ENCODE results near the gene ZNF469.

ZNF469 gene

DNA sequence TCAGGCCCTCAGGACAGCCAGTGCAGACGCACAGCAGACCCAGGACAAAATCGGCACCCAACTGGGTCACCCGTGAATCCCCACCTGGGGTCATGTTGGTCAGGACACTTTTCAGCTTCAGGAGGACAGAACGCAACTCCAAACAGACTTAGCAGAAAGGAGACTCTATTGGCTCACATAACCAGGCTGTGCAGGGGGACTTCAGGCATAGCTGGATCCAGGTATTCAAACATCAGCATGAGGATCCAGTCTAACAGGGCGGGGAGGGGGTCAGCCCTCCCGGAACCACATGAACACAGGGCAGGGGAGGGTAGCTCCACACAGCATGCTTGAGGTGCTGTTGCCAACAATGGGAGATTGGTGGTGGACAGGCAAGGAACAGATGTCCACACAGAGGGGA lies 22.0 kb downstream of the ZNF469 start:
- Mint-ChIP-seq H3K9me3 (no peaks in the 10 kb centered on the region), H3K4me1 (peaks cover 51% of the 10 kb centered on the region), H3K27ac (peak overlapping the region in 2 of 3 experiments; percentile 41 to 71), H3K36me3 (ENCODE audit: low read depth) (no peaks in the 10 kb centered on the region), H3K4me3 (peak overlapping the region in 1 of 3 experiments; percentile 47), H3K27me3 (ENCODE audit: low read depth) (peaks cover 11% of the 10 kb centered on the region)
- TF ChIP-seq CTCF (IDR thresholded peaks at IDR 0.05; ENCODE audit: unreplicated experiment in 3 of 3), result no peak

- no peaks in the 10 kb centered on the region for H3K36me3 Mint-ChIP-seq (ENCODE audit: low read depth)
- peaks cover 51% of the 10 kb centered on the region for H3K4me1 Mint-ChIP-seq
- H3K27ac Mint-ChIP-seq, result peak overlapping the region; percentile 41 to 97 (median 72)
- H3K9me3 Mint-ChIP-seq, result no peaks in the 10 kb centered on the region
- peaks cover 11% of the 10 kb centered on the region for H3K27me3 Mint-ChIP-seq (ENCODE audit: low read depth)
- H3K4me3 Mint-ChIP-seq, result peak overlapping the region in 2 of 3 experiments; percentile 73 to 75
- no peak for TF ChIP-seq CTCF (IDR thresholded peaks at IDR 0.05; ENCODE audit: unreplicated experiment in 3 of 3)
These were observed 22.7 kb downstream of the ZNF469 start for GRCh38 chr16:88405216-88406060.

GRCh38 chr16:88406096-88407041 lies 23.6 kb downstream of the ZNF469 start:
- Mint-ChIP-seq H3K36me3 (ENCODE audit: low read depth) (no peaks in the 10 kb centered on the region), H3K9me3 (no peaks in the 10 kb centered on the region), H3K4me1 (peaks cover 51% of the 10 kb centered on the region), H3K27me3 (ENCODE audit: low read depth) (peaks cover 8% of the 10 kb centered on the region), H3K4me3 (peak overlapping the region in 2 of 3 experiments; percentile 41 to 45), H3K27ac (peak overlapping the region; percentile 72 to 97 (median 85))
- TF ChIP-seq CTCF (IDR thresholded peaks at IDR 0.05; ENCODE audit: unreplicated experiment in 3 of 3), result no peak

DNA sequence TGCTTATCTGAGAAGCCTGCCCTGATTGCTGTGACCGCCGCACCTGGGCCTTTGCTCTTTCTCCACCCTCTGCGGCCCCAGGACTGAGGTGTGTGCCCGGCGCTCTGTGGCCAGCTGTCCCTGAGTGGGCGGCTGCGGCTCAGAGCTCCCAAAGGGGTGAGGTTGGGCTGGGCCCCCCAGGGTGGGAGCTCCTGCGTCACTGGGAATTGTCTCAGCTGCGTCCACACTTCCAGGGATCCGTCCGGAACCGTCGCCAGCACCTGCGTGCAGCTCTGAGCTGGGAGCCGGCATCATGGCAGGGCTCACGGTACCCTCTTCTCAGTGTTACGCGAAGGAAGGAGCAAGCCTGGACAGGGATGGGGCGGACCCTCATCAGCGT lies 24.3 kb downstream of the ZNF469 start:
- Mint-ChIP-seq H3K36me3 (ENCODE audit: low read depth) (no peaks in the 10 kb centered on the region), H3K9me3 (no peaks in the 10 kb centered on the region), H3K27me3 (ENCODE audit: low read depth) (peaks cover 8% of the 10 kb centered on the region), H3K4me1 (peaks cover 51% of the 10 kb centered on the region), H3K4me3 (peak overlapping the region in 1 of 3 experiments; percentile 45), H3K27ac (peak overlapping the region in 2 of 3 experiments; percentile 85 to 88)
- no peak for TF ChIP-seq CTCF (IDR thresholded peaks at IDR 0.05; ENCODE audit: unreplicated experiment in 3 of 3)

- H3K9me3 Mint-ChIP-seq, result no peaks in the 10 kb centered on the region
- H3K4me3 Mint-ChIP-seq, result peak overlapping the region in 1 of 3 experiments; percentile 6
- peaks cover 8% of the 10 kb centered on the region for H3K27me3 Mint-ChIP-seq (ENCODE audit: low read depth)
- peak overlapping the region in 2 of 3 experiments; percentile 72 to 95 for H3K27ac Mint-ChIP-seq
- H3K4me1 Mint-ChIP-seq, result peaks cover 48% of the 10 kb centered on the region
- no peak for TF ChIP-seq CTCF (IDR thresholded peaks at IDR 0.05; ENCODE audit: unreplicated experiment in 3 of 3)
- no peaks in the 10 kb centered on the region for H3K36me3 Mint-ChIP-seq (ENCODE audit: low read depth)
These were observed 25.0 kb downstream of the ZNF469 start for GRCh38 chr16:88407807-88408206.
